Measurements from ENCODE around the gene BOK. TPM values are rescaled to one million over a fixed set of nuclear protein-coding genes. Genes with fewer than 3 reads are reported as not detected.

BOK gene
- total and polyA plus RNA-seq, 2 of the 13 experiments (the other 11 are each of a cell fraction or from before 2014, with no cell fraction given), result 35.5 to 39.2 TPM

GRCh38 chr2:241540771-241541561 lies 17.6 kb upstream of the BOK start (continued):
- TF ChIP-seq BATF2 (CRISPR knock-in tag; IDR thresholded peaks at IDR 0.05) (no peak), ARNTL (CRISPR knock-in tag; IDR thresholded peaks at IDR 0.05) (no peak), ZNF362 (CRISPR knock-in tag; IDR thresholded peaks at IDR 0.05; ENCODE audit: borderline replicate concordance) (no peak), TEAD2 (CRISPR knock-in tag; IDR thresholded peaks at IDR 0.05) (no peak), MEIS1 (CRISPR knock-in tag; IDR thresholded peaks at IDR 0.05; ENCODE audit: borderline replicate concordance) (no peak), DZIP1 (CRISPR knock-in tag; IDR thresholded peaks at IDR 0.05) (no peak), ZFYVE20 (CRISPR knock-in tag; IDR thresholded peaks at IDR 0.05; ENCODE audit: borderline replicate concordance, low read depth) (peak; percentile 58; the same call in 1 of the 2 replicates), CSRNP1 (CRISPR knock-in tag; IDR thresholded peaks at IDR 0.05) (peak; percentile 47; the same call in 1 of the 2 replicates), ZNF607 (CRISPR knock-in tag; IDR thresholded peaks at IDR 0.05; ENCODE audit: borderline replicate concordance) (peak; percentile 59; the same call in 1 of the 2 replicates), THAP9 (CRISPR knock-in tag; IDR thresholded peaks at IDR 0.05; ENCODE audit: borderline replicate concordance) (no peak), RFX3 (CRISPR knock-in tag; IDR thresholded peaks at IDR 0.05) (no peak), ZNF280B (CRISPR knock-in tag; IDR thresholded peaks at IDR 0.05; ENCODE audit: borderline replicate concordance) (no peak), CREM (IDR thresholded peaks at IDR 0.05) (no peak), CREM (CRISPR knock-in tag; IDR thresholded peaks at IDR 0.05) (no peak)
